ENCODE results near the gene TRIM24. TPM values are rescaled to one million over a fixed set of nuclear protein-coding genes. Genes with fewer than 3 reads are reported as not detected.
A peak's percentile ranks its signal among the peaks of the same experiment; 100 is the strongest.
"Not testable (repeated sequence)": the region's sequence is repeated elsewhere in the genome, so short reads cannot be mapped to it uniquely, and the experiment has no call there.

TRIM24 gene
- total RNA-seq, 1 experiment from 2014 or later = 10.2 TPM

DNA sequence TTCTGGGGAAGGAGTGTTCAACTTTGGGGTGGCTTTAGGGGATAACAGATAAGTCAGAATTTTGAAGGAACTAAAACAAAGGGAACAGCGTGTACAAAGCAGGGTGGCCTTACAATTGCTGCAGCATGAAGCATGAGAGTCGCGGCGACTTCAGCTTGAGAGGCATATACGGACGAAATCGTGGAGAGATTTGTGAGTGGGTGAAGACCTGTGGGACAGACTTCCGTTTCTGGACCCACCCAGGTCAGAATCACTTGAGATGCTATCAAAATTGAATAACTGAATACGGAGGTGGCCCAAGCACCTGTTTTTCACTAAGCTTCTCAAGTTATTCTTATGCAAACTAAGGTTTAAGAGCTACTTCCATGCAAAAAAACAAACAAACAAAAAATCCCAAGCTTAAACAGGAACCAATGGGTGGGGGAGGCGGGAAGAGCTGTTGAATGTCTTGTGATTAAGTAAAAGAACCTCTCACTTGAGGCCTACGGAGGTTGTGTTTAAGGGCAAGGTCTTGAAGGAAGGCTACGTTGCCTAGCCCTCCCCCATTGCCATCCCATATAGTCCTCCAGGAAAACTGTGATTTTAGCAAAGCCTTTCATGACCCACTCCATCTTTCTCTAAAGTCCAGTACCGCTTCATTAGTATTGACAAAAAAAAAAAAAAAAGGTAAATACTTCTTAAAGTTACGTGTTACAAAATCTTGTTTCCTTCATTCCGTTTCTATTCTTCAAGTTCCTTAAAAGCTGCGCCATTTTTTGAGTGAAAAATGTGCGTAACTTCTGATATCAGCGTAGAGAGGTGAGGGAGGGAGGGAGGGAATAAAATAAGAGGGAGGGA is 1.3 kb upstream of the TRIM24 start:
- TF ChIP-seq, protein P1, sequence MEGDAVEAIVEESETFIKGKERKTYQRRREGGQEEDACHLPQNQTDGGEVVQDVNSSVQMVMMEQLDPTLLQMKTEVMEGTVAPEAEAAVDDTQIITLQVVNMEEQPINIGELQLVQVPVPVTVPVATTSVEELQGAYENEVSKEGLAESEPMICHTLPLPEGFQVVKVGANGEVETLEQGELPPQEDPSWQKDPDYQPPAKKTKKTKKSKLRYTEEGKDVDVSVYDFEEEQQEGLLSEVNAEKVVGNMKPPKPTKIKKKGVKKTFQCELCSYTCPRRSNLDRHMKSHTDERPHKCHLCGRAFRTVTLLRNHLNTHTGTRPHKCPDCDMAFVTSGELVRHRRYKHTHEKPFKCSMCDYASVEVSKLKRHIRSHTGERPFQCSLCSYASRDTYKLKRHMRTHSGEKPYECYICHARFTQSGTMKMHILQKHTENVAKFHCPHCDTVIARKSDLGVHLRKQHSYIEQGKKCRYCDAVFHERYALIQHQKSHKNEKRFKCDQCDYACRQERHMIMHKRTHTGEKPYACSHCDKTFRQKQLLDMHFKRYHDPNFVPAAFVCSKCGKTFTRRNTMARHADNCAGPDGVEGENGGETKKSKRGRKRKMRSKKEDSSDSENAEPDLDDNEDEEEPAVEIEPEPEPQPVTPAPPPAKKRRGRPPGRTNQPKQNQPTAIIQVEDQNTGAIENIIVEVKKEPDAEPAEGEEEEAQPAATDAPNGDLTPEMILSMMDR (IDR thresholded peaks at IDR 0.05; ENCODE audit: unreplicated experiment) = no peak
- Mint-ChIP-seq H3K36me3 (ENCODE audit: insufficient read depth, unreplicated experiment) (peaks cover 4% of the 10 kb centered on the region), H3K4me3 (ENCODE audit: unreplicated experiment) (no peak overlapping the region), H3K9me3 (ENCODE audit: unreplicated experiment) (peaks cover 8% of the 10 kb centered on the region), H3K27me3 (ENCODE audit: insufficient read depth, unreplicated experiment) (no peaks in the 10 kb centered on the region), H3K27ac (ENCODE audit: low read depth, unreplicated experiment) (no peak overlapping the region), H3K4me1 (ENCODE audit: insufficient read depth, unreplicated experiment) (peaks cover 12% of the 10 kb centered on the region)
- BruUV-seq (replicated peaks) = no TSS peak
- CTCF ChIA-PET = interaction anchor here (0.6 to 1.6 kb wide), 2 partner anchors 106 to 280 kb away, joined by 3 to 9 read pairs; no protein-coding TSS in a partner anchor
- POLR2A ChIA-PET = no interaction called here
- DNase-seq (ENCODE audit: unreplicated experiment) = no peak
- intact Hi-C loops (cut with micrococcal nuclease) = no loop called here

DNA sequence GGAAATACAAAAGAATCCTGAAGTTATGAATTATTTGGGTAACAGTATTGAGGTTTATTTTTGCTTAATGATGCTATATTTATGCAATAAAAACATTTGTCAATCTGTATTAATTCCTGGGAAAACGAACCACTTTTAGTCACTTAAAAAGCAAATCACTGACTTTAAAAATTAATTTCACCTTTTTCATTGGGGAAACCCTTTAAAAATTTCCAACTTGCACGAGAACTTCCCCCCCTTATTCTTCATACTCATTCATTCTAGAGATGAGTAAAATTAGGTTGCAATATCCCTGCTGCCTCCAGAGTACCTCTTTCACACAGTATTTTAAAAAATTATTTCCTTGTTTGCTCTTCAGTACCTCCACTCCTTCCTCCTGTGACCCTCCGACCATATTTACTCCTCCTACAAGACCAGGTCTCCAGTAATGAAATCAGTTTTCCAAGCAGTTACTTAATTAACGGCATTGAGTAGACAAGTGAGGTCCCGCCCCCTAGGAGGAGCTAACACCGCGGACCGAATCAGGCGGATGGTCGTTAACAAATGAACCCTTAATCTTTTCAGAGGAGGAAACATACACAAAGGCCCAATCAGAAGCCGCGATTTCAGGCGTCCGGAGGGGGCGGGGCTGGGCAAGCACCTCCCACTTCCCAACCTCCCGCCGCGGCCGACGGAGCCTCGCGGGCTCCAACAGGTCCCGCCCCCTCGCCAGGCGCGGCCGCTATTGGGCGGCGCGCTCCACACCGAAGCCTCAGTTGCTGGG is 465 bp upstream of the TRIM24 start:
- ChIA-PET POLR2A (interaction anchor here (0.6 to 0.7 kb wide), 2 partner anchors 43 to 125 kb away, joined by 3 read pairs; no protein-coding TSS in a partner anchor), CTCF (interaction anchor here (0.6 to 1.6 kb wide), 2 partner anchors 105 to 279 kb away, joined by 3 to 9 read pairs; no protein-coding TSS in a partner anchor)
- BruUV-seq (replicated peaks) = no TSS peak
- Mint-ChIP-seq H3K36me3 (ENCODE audit: insufficient read depth, unreplicated experiment) (peaks cover 4% of the 10 kb centered on the region), H3K27ac (ENCODE audit: low read depth, unreplicated experiment) (peak overlapping the region; percentile 3), H3K27me3 (ENCODE audit: insufficient read depth, unreplicated experiment) (no peaks in the 10 kb centered on the region), H3K4me1 (ENCODE audit: insufficient read depth, unreplicated experiment) (peaks cover 12% of the 10 kb centered on the region), H3K4me3 (ENCODE audit: unreplicated experiment) (peak overlapping the region; percentile 74), H3K9me3 (ENCODE audit: unreplicated experiment) (peaks cover 8% of the 10 kb centered on the region)
- peak; percentile 97 for DNase-seq (ENCODE audit: unreplicated experiment)
- intact Hi-C loops (cut with micrococcal nuclease) = loop anchor here (1.0 to 10.0 kb wide), 2 partner anchors 225 to 405 kb away; no protein-coding TSS in a partner anchor
- TF ChIP-seq, protein P1 (IDR thresholded peaks at IDR 0.05; ENCODE audit: unreplicated experiment) = peak; percentile 21

DNA sequence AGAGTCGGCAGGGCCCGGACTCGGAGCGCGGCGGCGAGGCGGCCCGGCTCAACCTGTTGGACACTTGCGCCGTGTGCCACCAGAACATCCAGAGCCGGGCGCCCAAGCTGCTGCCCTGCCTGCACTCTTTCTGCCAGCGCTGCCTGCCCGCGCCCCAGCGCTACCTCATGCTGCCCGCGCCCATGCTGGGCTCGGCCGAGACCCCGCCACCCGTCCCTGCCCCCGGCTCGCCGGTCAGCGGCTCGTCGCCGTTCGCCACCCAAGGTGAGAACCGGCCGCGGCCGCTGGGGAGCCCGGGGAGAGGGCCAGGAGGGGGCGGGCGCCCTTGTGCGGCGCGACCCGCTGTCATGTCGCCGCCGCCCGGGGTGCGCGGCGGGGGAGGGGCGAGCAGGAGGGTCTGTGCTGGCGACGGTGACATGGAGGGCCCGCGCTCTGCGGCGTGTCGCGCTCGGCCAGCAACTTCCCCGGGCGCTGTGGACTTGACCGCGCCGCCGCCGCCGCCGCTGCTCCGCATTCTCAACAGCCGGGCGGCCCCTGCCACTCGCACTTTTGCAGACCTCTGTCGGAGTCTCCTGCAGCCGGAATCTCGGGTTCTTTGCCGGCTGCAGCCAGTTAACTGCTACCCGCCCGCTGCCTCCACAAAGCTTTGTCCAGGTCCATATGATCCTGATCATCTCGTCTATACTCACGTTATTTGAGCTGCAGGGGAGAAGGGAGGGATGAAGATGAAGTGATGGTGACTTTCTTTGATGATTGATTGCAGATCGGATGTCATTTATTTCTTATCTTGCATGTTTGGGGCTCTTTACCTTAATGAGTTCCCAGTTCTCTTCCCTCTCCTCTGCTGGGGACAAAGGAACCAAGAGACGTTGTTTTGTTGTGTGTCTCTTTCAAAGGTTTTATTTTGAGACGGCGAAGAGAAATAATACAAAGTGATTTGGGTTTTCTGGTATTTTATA is 869 bp downstream of the TRIM24 start:
- Mint-ChIP-seq H3K36me3 (ENCODE audit: insufficient read depth, unreplicated experiment) (peaks cover 4% of the 10 kb centered on the region), H3K4me1 (ENCODE audit: insufficient read depth, unreplicated experiment) (peaks cover 16% of the 10 kb centered on the region), H3K27ac (ENCODE audit: low read depth, unreplicated experiment) (peak overlapping the region; percentile 3), H3K4me3 (ENCODE audit: unreplicated experiment) (peak overlapping the region; percentile 74), H3K27me3 (ENCODE audit: insufficient read depth, unreplicated experiment) (no peaks in the 10 kb centered on the region), H3K9me3 (ENCODE audit: unreplicated experiment) (peaks cover 8% of the 10 kb centered on the region)
- CTCF ChIA-PET = interaction anchor here (0.6 to 0.7 kb wide), 4 partner anchors 114 to 817 kb away, joined by 3 to 4 read pairs (median 3); no protein-coding TSS in a partner anchor
- TF ChIP-seq, protein P1 (IDR thresholded peaks at IDR 0.05; ENCODE audit: unreplicated experiment) = no peak
- no TSS peak for BruUV-seq (replicated peaks)
- POLR2A ChIA-PET = interaction anchor here (0.6 to 1.5 kb wide), 8 partner anchors 10 to 459 kb away, joined by 3 to 4 read pairs (median 3); partner anchors contain the start of gene CREB3L2
- intact Hi-C loops (cut with micrococcal nuclease) = loop anchor here (1.0 to 10.0 kb wide), 4 partner anchors 227 to 404 kb away; no protein-coding TSS in a partner anchor
- peak; percentile 46 for DNase-seq (ENCODE audit: unreplicated experiment)

- intact Hi-C loops (cut with micrococcal nuclease) = loop anchor here (10.0 kb wide), 1 partner anchor 402 kb away; no protein-coding TSS in a partner anchor
- POLR2A ChIA-PET; DNase-seq (ENCODE audit: unreplicated experiment); H3K4me3 Mint-ChIP-seq (ENCODE audit: unreplicated experiment); H3K27me3 Mint-ChIP-seq (ENCODE audit: insufficient read depth, unreplicated experiment); H3K36me3 Mint-ChIP-seq (ENCODE audit: insufficient read depth, unreplicated experiment); BruUV-seq (replicated peaks); CTCF ChIA-PET; H3K9me3 Mint-ChIP-seq (ENCODE audit: unreplicated experiment); H3K27ac Mint-ChIP-seq (ENCODE audit: low read depth, unreplicated experiment): not testable (repeated sequence)
- peaks cover 16% of the 10 kb centered on the region for H3K4me1 Mint-ChIP-seq (ENCODE audit: insufficient read depth, unreplicated experiment)
Observed at GRCh38 chr7:138463291-138463618, 3.2 kb downstream of the TRIM24 start.
